GM23338 (cell line): ENCODE results near the gene VIPAS39. TPM values are rescaled to one million over a fixed set of nuclear protein-coding genes. Genes with fewer than 3 reads are reported as not detected.

Experiments used
- ATAC-seq: fragments of 200-7000 bp; cut with Tn5 transposase; 3 replicates; pipeline ENCODE4 v1.9.1; 2020
- DNase-seq: peaks from one replicate; pipeline ENCODE4 v3.0.0-alpha.2; 2015; ENCODE audit warnings: low spot score
- H2AFZ ChIP-seq: fragments of 200-600 bp; sonication (generic); 2 replicates; pipeline ENCODE4 v1.8.0; 2016; ENCODE audit warnings: antibody characterized with exemption, mild to moderate bottlenecking, moderate library complexity
- H3F3A ChIP-seq: fragments of 200-600 bp; sonication (generic); replicated peaks from 2 replicates; pipeline ENCODE4 v1.8.0; 2017; ENCODE audit warnings: antibody characterized with exemption, mixed run types, low read depth
- H3K27ac ChIP-seq: fragments of 200-600 bp; sonication (generic); 2 replicates; pipeline ENCODE4 v1.6.1; 2016; ENCODE audit warnings: low read depth
- H3K27me3 ChIP-seq: fragments of 200-600 bp; sonication (generic); 2 replicates; pipeline ENCODE4 v1.8.0; 2016; ENCODE audit warnings: mild to moderate bottlenecking, mixed run types, moderate library complexity; ENCODE audit not compliant: insufficient read depth
- H3K36me3 ChIP-seq: fragments of 200-600 bp; sonication (generic); 2 replicates; pipeline ENCODE4 v1.8.0; 2016; ENCODE audit warnings: mild to moderate bottlenecking; ENCODE audit not compliant: insufficient read depth
- H3K4me1 ChIP-seq: fragments of 200-600 bp; sonication (generic); 2 replicates; pipeline ENCODE4 v1.8.0; 2016; ENCODE audit warnings: mild to moderate bottlenecking, moderate library complexity; ENCODE audit not compliant: insufficient read depth
- H3K4me2 ChIP-seq: fragments of 200-600 bp; sonication (generic); 2 replicates; pipeline ENCODE4 v1.7.1; 2017; ENCODE audit warnings: mixed run types
- H3K4me3 ChIP-seq: fragments of 200-600 bp; sonication (generic); 2 replicates; pipeline ENCODE4 v1.6.1; 2016; ENCODE audit warnings: mixed run types
- H3K79me2 ChIP-seq: fragments of 200-600 bp; sonication (generic); replicated peaks from 2 replicates; pipeline ENCODE4 v1.8.0; 2017; ENCODE audit warnings: mild to moderate bottlenecking; ENCODE audit not compliant: insufficient read depth
- H3K9me2 ChIP-seq: fragments of 200-600 bp; sonication (generic); 2 replicates; pipeline ENCODE4 v1.8.0; 2017; ENCODE audit not compliant: insufficient read depth
- H4K20me1 ChIP-seq: fragments of 200-600 bp; sonication (generic); replicated peaks from 2 replicates; pipeline ENCODE4 v1.8.0; 2017; ENCODE audit warnings: mild to moderate bottlenecking; ENCODE audit not compliant: insufficient read depth
- H3K27ac Mint-ChIP-seq: 2 replicates; pipeline ENCODE4 v1.8.0; 2020; ENCODE audit warnings: inconsistent platforms, mild to moderate bottlenecking, moderate library complexity, mixed read lengths
- H3K27me3 Mint-ChIP-seq: 3 replicates; pipeline ENCODE4 v1.8.0; 2022; ENCODE audit warnings: low read depth, mild to moderate bottlenecking, moderate library complexity, mixed read lengths, inconsistent platforms; ENCODE audit not compliant: insufficient read depth, poor library complexity
- H3K36me3 Mint-ChIP-seq: 3 replicates; pipeline ENCODE4 v1.8.0; 2021; ENCODE audit warnings: low read depth, mild to moderate bottlenecking, inconsistent platforms, moderate library complexity, mixed read lengths
- H3K4me1 Mint-ChIP-seq: 3 replicates; pipeline ENCODE4 v1.8.0; 2020; ENCODE audit warnings: mild to moderate bottlenecking, inconsistent platforms, mixed read lengths
- H3K4me3 Mint-ChIP-seq: 3 replicates; pipeline ENCODE4 v1.8.0; 2021; ENCODE audit warnings: moderate library complexity, mild to moderate bottlenecking, inconsistent platforms, mixed read lengths
- H3K9me3 Mint-ChIP-seq: 3 replicates; pipeline ENCODE4 v1.8.0; 2020; ENCODE audit warnings: moderate library complexity, mild to moderate bottlenecking, inconsistent platforms, mixed read lengths
- CREB1 ChIP-seq: fragments of 250-450 bp; sonication (Bioruptor Pico); IDR thresholded peaks from 2 replicates; pipeline ENCODE4 v1.5.0; 2020; ENCODE audit warnings: low read depth, mild to moderate bottlenecking, moderate library complexity
- CTCF ChIP-seq, 2 experiments: fragments of 200-600 bp in 1 of 2; sonication (generic) in 1 of 2; conservative IDR thresholded peaks; 2 replicates each; pipeline versions ENCODE4 v1.5.1 to v1.6.1; 2016 to 2017; ENCODE audit warnings: antibody characterized with exemption in 2 of 2, low read depth in 2 of 2, mild to moderate bottlenecking in 2 of 2, moderate library complexity in 1 of 2
- ETS1 ChIP-seq: IDR thresholded peaks from 2 replicates; pipeline ENCODE4 v1.6.1; 2016; ENCODE audit warnings: antibody characterized with exemption
- EZH2 ChIP-seq: fragments of 200-600 bp; sonication (generic); IDR thresholded peaks from one replicate; pipeline ENCODE4 v1.8.0; 2017; ENCODE audit warnings: antibody characterized with exemption, mild to moderate bottlenecking, low read depth; ENCODE audit not compliant: unreplicated experiment
- JUNB ChIP-seq: IDR thresholded peaks from one replicate; pipeline ENCODE4 v1.6.1; 2016; ENCODE audit warnings: antibody characterized with exemption; ENCODE audit not compliant: unreplicated experiment
- NANOG ChIP-seq: IDR thresholded peaks from 2 replicates; pipeline ENCODE4 v1.6.1; 2016; ENCODE audit warnings: antibody characterized with exemption, borderline replicate concordance
- POLR2AphosphoS5 ChIP-seq: IDR thresholded peaks from 2 replicates; pipeline ENCODE4 v1.6.1; 2016; ENCODE audit warnings: antibody characterized with exemption, low read depth
- REST ChIP-seq: IDR thresholded peaks from one replicate; pipeline ENCODE4 v1.6.1; 2018; ENCODE audit warnings: antibody characterized with exemption; ENCODE audit not compliant: unreplicated experiment
- STAT1 ChIP-seq: IDR thresholded peaks from one replicate; pipeline ENCODE4 v1.6.1; 2016; ENCODE audit warnings: antibody characterized with exemption; ENCODE audit not compliant: unreplicated experiment
- ZNF114 ChIP-seq: fragments of 250-450 bp; sonication (Bioruptor Pico); IDR thresholded peaks from 2 replicates; pipeline ENCODE4 v1.5.0; 2020; ENCODE audit warnings: mild to moderate bottlenecking, moderate library complexity
- ZNF331 ChIP-seq: fragments of 250-450 bp; sonication (Bioruptor Pico); IDR thresholded peaks from 2 replicates; pipeline ENCODE4 v1.5.0; 2020; ENCODE audit warnings: low read depth, mild to moderate bottlenecking, moderate library complexity
- ZNF462 ChIP-seq: fragments of 250-450 bp; sonication (Bioruptor Pico); IDR thresholded peaks from 2 replicates; pipeline ENCODE4 v1.5.0; 2020; ENCODE audit warnings: mild to moderate bottlenecking, moderate library complexity
- polyA plus RNA-seq: library from polyadenylated mRNA; unstranded; fragments of >200 nt; fragmentation: Nextera tagmentation; extraction: Ambion mirVana; gene quantifications from 2 replicates; pipeline ENCODE4 v1.2.1, GENCODE V29; 2016
- total RNA-seq: library from RNA; depleted of rRNA; stranded (reverse); fragments of >200 nt; shearing (Covaris generic); gene quantifications from 2 replicates; pipeline ENCODE4 v1.2.3, GENCODE V29; 2014

The VIPAS39 gene
- total and polyA plus RNA-seq, 2 experiments from 2014 or later: 9.4 to 21.8 TPM

GRCh38 chr14:77488558-77488957, 31.2 kb upstream of the VIPAS39 start (continued):
- no peak for TF ChIP-seq REST
- no peak for TF ChIP-seq EZH2
- no peak for TF ChIP-seq ZNF331 (CRISPR knock-in tag)
- TF ChIP-seq POLR2AphosphoS5: no peak
- no peak for TF ChIP-seq STAT1

- Mint-ChIP-seq H3K4me1 (no peaks in the 10 kb centered on the region), H3K4me3 (no peak overlapping the region), H3K9me3 (no peaks in the 10 kb centered on the region), H3K27ac (no peak overlapping the region), H3K27me3 (peaks cover 6% of the 10 kb centered on the region), H3K36me3 (no peaks in the 10 kb centered on the region)
- DNase-seq (no peak), ATAC-seq (no peak)
- H3K27ac ChIP-seq: no peak overlapping the region
- H3K36me3 ChIP-seq: no peaks in the 10 kb centered on the region
- H2AFZ ChIP-seq: no peak overlapping the region
- no peaks in the 10 kb centered on the region for H3K4me1 ChIP-seq
- H3K4me2 ChIP-seq: no peak overlapping the region
- no peaks in the 10 kb centered on the region for H3K79me2 ChIP-seq
- H3K4me3 ChIP-seq: no peak overlapping the region
- H3K9me2 ChIP-seq: no peaks in the 10 kb centered on the region
- H3F3A ChIP-seq: no peaks in the 10 kb centered on the region
- no peaks in the 10 kb centered on the region for H4K20me1 ChIP-seq
- no peaks in the 10 kb centered on the region for H3K27me3 ChIP-seq
- TF ChIP-seq ZNF114 (no peak), ETS1 (no peak), CREB1 (CRISPR knock-in tag) (no peak), NANOG (no peak), ZNF462 (CRISPR knock-in tag) (no peak), EZH2 (no peak), JUNB (no peak), STAT1 (no peak), CTCF (conservative IDR thresholded peaks at IDR 0.05; ENCODE audit: low read depth in 2 of 2) (no peak)
These were observed 28.7 kb upstream of the VIPAS39 start for GRCh38 chr14:77485901-77486678.
